GM23248 (cell line): ENCODE results near the gene RNF157. TPM values are rescaled to one million over a fixed set of nuclear protein-coding genes. Genes with fewer than 3 reads are reported as not detected.
A peak's percentile ranks its signal among the peaks of the same experiment; 100 is the strongest.
"Not testable (repeated sequence)": the region's sequence is repeated elsewhere in the genome, so short reads cannot be mapped to it uniquely, and the experiment has no call there.

ENCODE experiments used
- DNase-seq: peaks from one replicate; pipeline ENCODE4 v3.0.0-alpha.2; 2015
- H2AFZ ChIP-seq: fragments of 200-600 bp; sonication (generic); 2 replicates; pipeline ENCODE4 v1.6.1; 2016; ENCODE audit warnings: antibody characterized with exemption
- H3F3A ChIP-seq: fragments of 200-600 bp; sonication (generic); 2 replicates; pipeline ENCODE4 v1.6.1; 2016; ENCODE audit warnings: mild to moderate bottlenecking, antibody characterized with exemption, mixed run types; ENCODE audit not compliant: insufficient read depth
- H3K27ac ChIP-seq: fragments of 200-600 bp; sonication (generic); 2 replicates; pipeline ENCODE4 v1.5.1; 2016; ENCODE audit warnings: mild to moderate bottlenecking
- H3K27me3 ChIP-seq: fragments of 200-600 bp; sonication (generic); replicated peaks from 2 replicates; pipeline ENCODE4 v1.6.1; 2016; ENCODE audit warnings: mild to moderate bottlenecking; ENCODE audit not compliant: insufficient read depth
- H3K36me3 ChIP-seq: fragments of 200-600 bp; sonication (generic); 2 replicates; pipeline ENCODE4 v1.6.1; 2016; ENCODE audit warnings: low read depth, mild to moderate bottlenecking
- H3K4me1 ChIP-seq: fragments of 200-600 bp; sonication (generic); 2 replicates; pipeline ENCODE4 v1.6.1; 2016; ENCODE audit warnings: mild to moderate bottlenecking; ENCODE audit not compliant: insufficient read depth
- H3K4me2 ChIP-seq: fragments of 200-600 bp; sonication (generic); one replicate; pipeline ENCODE4 v1.6.1; 2016; ENCODE audit warnings: mild to moderate bottlenecking; ENCODE audit not compliant: unreplicated experiment
- H3K4me3 ChIP-seq: fragments of 200-600 bp; sonication (generic); 2 replicates; pipeline ENCODE4 v1.5.1; 2016; ENCODE audit warnings: mild to moderate bottlenecking
- H3K79me2 ChIP-seq: fragments of 200-600 bp; sonication (generic); 2 replicates; pipeline ENCODE4 v1.6.1; 2016; ENCODE audit warnings: mild to moderate bottlenecking; ENCODE audit not compliant: insufficient read depth
- H3K9ac ChIP-seq: fragments of 200-600 bp; sonication (generic); 2 replicates; pipeline ENCODE4 v1.6.1; 2016; ENCODE audit warnings: mild to moderate bottlenecking
- H3K9me2 ChIP-seq: fragments of 200-600 bp; sonication (generic); 2 replicates; pipeline ENCODE4 v1.6.1; 2016; ENCODE audit warnings: mixed run types, mild to moderate bottlenecking, moderate library complexity; ENCODE audit not compliant: insufficient read depth
- H3K9me3 ChIP-seq: fragments of 200-600 bp; sonication (generic); one replicate; pipeline ENCODE4 v1.6.1; 2017; ENCODE audit warnings: low read depth
- H4K20me1 ChIP-seq: fragments of 200-600 bp; sonication (generic); 2 replicates; pipeline ENCODE4 v1.6.0; 2016; ENCODE audit not compliant: insufficient read depth
- EZH2 ChIP-seq: fragments of 200-600 bp; sonication (generic); IDR thresholded peaks from 2 replicates; pipeline ENCODE4 v1.6.1; 2018; ENCODE audit warnings: antibody characterized with exemption, mild to moderate bottlenecking; ENCODE audit not compliant: insufficient read depth, poor library complexity, severe bottlenecking
- EZH2phosphoT487 ChIP-seq: fragments of 200-600 bp; sonication (generic); IDR thresholded peaks from 2 replicates; pipeline ENCODE4 v1.6.1; 2018; ENCODE audit warnings: antibody characterized with exemption, moderate library complexity, mild to moderate bottlenecking, low read depth; ENCODE audit not compliant: insufficient read depth
- WGBS, 2 experiments: methylation state at CpG; one replicate each; pipeline ENCODE4 v1.1.6; 2015 to 2017; ENCODE audit warnings: low lambda C conversion rate in 2 of 2, low coverage in 1 of 2; ENCODE audit errors: missing lambda C conversion rate in 2 of 2; 5-methylcytosine and 5-hydroxymethylcytosine counted together
- in situ Hi-C: fragments of 300-500 bp; cut with MboI; formaldehyde crosslinking; loops from 2 replicates; pipeline ENCODE4 v1.15.0; 2020
- polyA plus RNA-seq: library from polyadenylated mRNA; unstranded; fragments of >200 nt; fragmentation: Nextera tagmentation; extraction: Ambion mirVana; gene quantifications from 2 replicates; pipeline ENCODE4 v1.2.1, GENCODE V29; 2016
- total RNA-seq: library from RNA; depleted of rRNA; stranded (reverse); fragments of >200 nt; shearing (Covaris generic); gene quantifications from 2 replicates; pipeline ENCODE4 v1.2.3, GENCODE V29; 2014

Gene RNF157
- total and polyA plus RNA-seq, 2 experiments from 2014 or later = 0.31 to 4.0 TPM

- in situ Hi-C loops = no loop called here
Observed at GRCh38 chr17:76207275-76208059, 32.8 kb downstream of the RNF157 start.

GRCh38 chr17:76205542-76206144 is 34.6 kb downstream of the RNF157 start:
- H3K27me3 ChIP-seq, H3K9ac ChIP-seq, H3K27ac ChIP-seq, H2AFZ ChIP-seq, H3K9me3 ChIP-seq, H3K4me2 ChIP-seq, H3K36me3 ChIP-seq, in situ Hi-C loops, H3K79me2 ChIP-seq, H4K20me1 ChIP-seq, DNase-seq, H3K9me2 ChIP-seq, H3K4me3 ChIP-seq: not testable (repeated sequence)
- 86 to 91% methylated on average over 9 of the region's 9 CpGs for WGBS, 2 experiments
- Histone ChIP-seq H3K4me1 (peaks cover 11% of the 10 kb centered on the region), H3F3A (peaks cover 11% of the 10 kb centered on the region; the same call in 1 of the 2 replicates)

More at GRCh38 chr17:76207275-76208059, 32.8 kb downstream of the RNF157 start:
- H3K9ac ChIP-seq = no peak overlapping the region
- no peaks in the 10 kb centered on the region for H3K9me3 ChIP-seq
- H3K27ac ChIP-seq = no peak overlapping the region
- H3K9me2 ChIP-seq = no peaks in the 10 kb centered on the region
- no peaks in the 10 kb centered on the region for H3K27me3 ChIP-seq
- DNase-seq = no peak
- peaks cover 11% of the 10 kb centered on the region; the same call in 1 of the 2 replicates for H3F3A ChIP-seq
- no peaks in the 10 kb centered on the region for H3K36me3 ChIP-seq
- no peaks in the 10 kb centered on the region for H4K20me1 ChIP-seq
- no peaks in the 10 kb centered on the region for H3K79me2 ChIP-seq
- no peak for TF ChIP-seq EZH2phosphoT487
- TF ChIP-seq EZH2 = no peak
- no peak overlapping the region for H3K4me2 ChIP-seq
- whole genome bisulfite sequencing, 2 experiments = 82 to 84% methylated on average over 7 of the region's 7 CpGs
- peaks cover 11% of the 10 kb centered on the region for H3K4me1 ChIP-seq
- H2AFZ ChIP-seq = no peak overlapping the region
- no peak overlapping the region for H3K4me3 ChIP-seq

GRCh38 chr17:76204277-76204676 is 36.0 kb downstream of the RNF157 start:
- Histone ChIP-seq H3K79me2 (no peaks in the 10 kb centered on the region), H3K27me3 (no peaks in the 10 kb centered on the region), H3F3A (peaks cover 11% of the 10 kb centered on the region; the same call in 1 of the 2 replicates), H3K9me2 (no peaks in the 10 kb centered on the region), H2AFZ (no peak overlapping the region), H3K4me2 (no peak overlapping the region), H3K36me3 (no peaks in the 10 kb centered on the region), H3K4me1 (peaks cover 11% of the 10 kb centered on the region), H3K9me3 (no peaks in the 10 kb centered on the region), H3K27ac (no peak overlapping the region), H4K20me1 (no peaks in the 10 kb centered on the region), H3K4me3 (no peak overlapping the region), H3K9ac (no peak overlapping the region)
- in situ Hi-C loops = no loop called here
- peak; percentile 79 for DNase-seq
- no peak for TF ChIP-seq EZH2phosphoT487
- no peak for TF ChIP-seq EZH2
- WGBS, 2 experiments = 51 to 61% methylated on average over 3 of the region's 3 CpGs

GRCh38 chr17:76200354-76200753 is 39.9 kb downstream of the RNF157 start:
- DNase-seq = no peak
- Histone ChIP-seq H3F3A (peaks cover 11% of the 10 kb centered on the region; the same call in 1 of the 2 replicates), H4K20me1 (no peaks in the 10 kb centered on the region), H2AFZ (no peak overlapping the region), H3K9ac (no peak overlapping the region), H3K4me2 (no peak overlapping the region), H3K4me3 (no peak overlapping the region), H3K4me1 (peaks cover 11% of the 10 kb centered on the region), H3K36me3 (no peaks in the 10 kb centered on the region), H3K27ac (no peak overlapping the region), H3K9me2 (no peaks in the 10 kb centered on the region), H3K9me3 (no peaks in the 10 kb centered on the region), H3K79me2 (no peaks in the 10 kb centered on the region), H3K27me3 (no peaks in the 10 kb centered on the region)
- 90 to 91% methylated on average over 4 of the region's 4 CpGs for WGBS, 2 experiments
- in situ Hi-C loops = no loop called here
- TF ChIP-seq EZH2 (no peak), EZH2phosphoT487 (no peak)
